HG02642 (cell line): ENCODE data around the gene KLC3.
"Not testable (repeated sequence)": the region's sequence is repeated elsewhere in the genome, so short reads cannot be mapped to it uniquely, and the experiment has no call there.

Source experiments
- ATAC-seq: cut with Tn5 transposase; IDR thresholded peaks from one replicate; pipeline ENCODE4 v1.9.1; 2021; ENCODE audit warnings: mild to moderate bottlenecking; ENCODE audit not compliant: unreplicated experiment, poor library complexity

KLC3 gene

DNA sequence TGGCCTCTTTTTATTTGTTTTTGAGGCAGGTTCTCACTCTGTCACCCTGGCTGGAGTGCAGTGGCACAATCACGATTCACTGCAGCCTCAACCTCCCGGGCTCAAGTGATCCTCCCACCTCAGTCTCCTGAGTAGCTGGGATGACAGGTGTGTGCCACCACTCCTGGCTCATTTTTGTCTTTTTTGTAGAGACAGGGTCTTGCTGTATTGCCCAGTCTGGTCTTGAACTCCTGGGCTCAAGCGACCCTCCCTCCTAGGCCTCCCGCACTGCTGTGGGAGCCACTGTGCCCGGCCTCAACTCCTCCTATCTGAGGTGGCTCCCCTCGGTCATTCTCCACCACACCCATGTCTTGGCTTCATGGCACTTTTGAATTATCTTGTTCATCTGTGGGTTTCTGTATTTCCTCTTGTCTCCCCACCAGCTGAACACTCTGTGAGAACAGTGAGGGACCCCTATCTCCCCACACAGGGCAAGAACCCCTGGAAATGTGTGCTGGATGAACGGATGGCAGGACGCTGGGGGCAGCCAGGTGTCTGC is 25.8 kb upstream of the KLC3 start:
- ATAC-seq, result no peak

DNA sequence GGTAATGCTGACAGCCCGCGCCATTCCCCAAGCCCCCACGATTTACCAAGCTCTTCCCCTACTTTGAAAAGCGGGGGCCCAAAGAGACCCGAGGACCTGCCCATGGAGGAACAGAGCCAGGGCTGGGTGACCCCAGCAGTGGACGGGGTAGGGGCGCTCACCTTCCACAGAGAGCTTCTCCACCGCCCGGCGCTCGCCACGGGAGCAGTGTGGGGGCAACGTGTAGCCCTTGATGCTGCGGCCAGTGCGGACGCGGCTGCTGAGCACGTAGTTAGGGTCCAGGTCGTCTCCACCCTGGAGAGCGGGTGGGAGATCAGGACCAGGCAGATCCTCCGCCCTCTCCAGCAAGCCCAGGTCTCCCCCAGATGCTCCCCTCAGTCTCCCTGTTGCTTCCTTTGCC is 25.2 kb upstream of the KLC3 start:
- no peak for ATAC-seq

DNA sequence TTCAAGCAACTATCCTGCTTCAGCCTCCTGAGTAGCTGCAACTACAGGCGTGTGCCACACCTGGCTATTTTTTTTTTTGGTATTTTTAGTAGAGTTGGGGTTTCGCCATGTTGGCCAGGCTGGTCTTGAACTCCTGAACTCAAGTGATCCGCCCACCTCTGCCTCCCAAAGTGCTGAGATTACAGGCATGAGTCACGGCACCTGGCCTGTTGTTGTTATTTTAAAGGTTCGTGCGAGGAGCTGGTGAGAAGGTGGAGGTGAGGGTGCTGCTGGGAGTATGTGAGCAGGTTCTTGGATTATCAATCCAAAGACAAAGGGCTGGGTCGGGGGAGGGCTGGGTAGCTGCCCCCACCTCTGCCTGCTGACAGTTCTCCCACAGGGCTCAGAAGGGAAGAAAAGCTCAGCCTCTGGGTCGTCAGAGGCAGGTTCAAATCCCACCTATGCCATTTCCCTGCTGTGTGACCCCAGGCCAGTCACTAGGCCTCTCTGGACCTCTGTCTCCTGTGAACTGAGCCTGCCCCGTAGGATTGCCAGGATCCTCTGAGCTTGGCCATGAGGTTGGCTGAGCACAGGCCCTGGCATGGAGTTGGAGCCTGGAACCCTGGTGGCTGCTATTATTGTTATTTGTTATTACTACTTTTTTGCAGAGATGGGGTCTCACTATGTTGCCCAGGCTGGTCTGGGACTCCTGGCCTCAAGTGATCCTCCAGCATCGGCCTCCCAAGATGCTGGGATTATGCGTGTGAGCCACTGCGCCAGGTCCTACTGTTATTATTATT is 19.4 kb upstream of the KLC3 start:
- no peak for ATAC-seq

DNA sequence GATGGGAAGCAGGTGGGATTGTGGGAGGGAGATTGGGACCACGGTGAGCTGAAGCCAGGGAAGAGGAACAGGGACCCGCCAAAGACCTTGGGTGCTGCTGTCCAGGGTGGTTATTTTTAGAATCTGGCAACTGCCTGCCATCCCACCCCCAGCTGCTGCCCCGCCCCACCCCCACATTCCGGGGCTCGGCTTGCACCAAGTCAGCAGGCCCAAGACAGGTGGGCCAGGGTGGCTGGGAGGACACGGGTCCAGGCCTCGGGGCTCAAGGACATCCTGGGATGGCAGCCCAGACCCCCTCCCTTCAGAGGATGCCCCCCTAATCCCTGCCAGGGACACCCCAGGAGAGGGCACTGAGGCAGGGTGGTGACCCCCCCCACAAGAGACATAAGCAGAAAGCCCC is 18.7 kb upstream of the KLC3 start:
- ATAC-seq, result no peak

DNA sequence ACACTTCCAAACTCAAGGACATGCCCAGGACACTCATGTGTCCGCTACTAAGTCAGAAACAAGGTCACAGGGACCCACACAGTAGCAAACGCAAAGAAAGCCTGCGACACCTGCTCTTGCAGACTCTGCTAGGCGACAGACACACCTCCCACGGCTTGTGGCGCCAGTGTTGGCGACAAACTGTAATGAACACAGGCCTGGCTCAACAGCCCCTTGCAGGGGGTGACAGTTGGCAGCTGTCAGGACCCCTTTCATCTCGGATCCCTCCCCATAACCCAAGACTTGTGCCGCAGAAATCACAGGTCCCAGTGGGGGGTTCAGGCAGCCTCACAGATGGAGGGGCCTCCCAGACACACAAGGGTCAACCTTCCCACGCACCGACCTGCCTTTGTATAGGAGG is 18.2 kb upstream of the KLC3 start:
- no peak for ATAC-seq

DNA sequence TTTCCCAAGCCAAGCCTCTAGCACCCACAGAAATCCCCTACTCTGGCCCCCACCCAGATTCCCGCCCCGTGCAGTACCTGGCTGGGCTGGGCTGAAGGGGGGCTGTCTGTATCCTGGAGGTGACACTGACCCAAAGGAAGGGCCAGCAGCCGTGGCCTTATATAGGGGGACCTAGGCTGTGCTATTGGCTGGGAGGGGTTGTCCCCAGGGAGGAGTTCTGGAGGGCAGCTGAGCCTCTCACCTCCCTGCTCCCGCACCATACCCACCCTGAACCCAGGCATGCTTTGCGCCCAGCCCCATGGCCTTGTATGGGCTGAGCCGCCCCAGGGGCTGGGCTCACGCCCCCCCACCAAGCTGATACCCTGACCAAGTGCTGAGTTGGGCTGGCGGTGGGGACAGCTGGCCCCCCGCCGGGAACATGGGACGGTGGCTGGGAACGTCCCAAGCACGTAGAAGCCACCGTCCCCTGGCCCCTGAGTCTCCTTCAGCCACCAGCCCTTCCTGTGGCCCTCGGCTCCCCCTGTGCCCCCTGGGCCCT is 17.7 kb upstream of the KLC3 start, which contains the start of gene CKM:
Gene CKM (minus strand): TSS at position 132 of the 538 bp plus-strand sequence. CDS start 3,162 bp downstream, outside the sequence.
- no peak for ATAC-seq

DNA sequence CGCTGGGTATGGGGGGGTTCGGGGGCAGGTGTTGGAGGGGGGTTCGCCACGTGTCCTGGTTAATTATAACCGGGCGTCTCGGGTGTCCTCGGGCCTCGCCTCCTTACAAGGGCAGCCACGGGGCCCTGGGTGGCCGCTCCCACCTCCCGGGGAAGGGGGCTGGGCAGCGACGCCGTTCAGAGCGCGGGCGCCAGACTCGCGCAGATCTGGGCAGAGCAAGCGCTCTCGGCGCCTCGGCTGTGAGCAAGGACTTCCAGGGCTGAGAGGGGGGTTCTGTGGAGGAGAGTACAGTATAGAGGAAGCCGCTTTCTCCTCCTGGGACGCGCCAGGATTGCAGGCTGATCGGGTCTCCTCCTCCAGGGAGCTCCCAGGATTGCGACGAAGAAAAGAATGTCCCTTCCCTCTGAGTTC is 16.9 kb upstream of the KLC3 start:
- ATAC-seq, result no peak

DNA sequence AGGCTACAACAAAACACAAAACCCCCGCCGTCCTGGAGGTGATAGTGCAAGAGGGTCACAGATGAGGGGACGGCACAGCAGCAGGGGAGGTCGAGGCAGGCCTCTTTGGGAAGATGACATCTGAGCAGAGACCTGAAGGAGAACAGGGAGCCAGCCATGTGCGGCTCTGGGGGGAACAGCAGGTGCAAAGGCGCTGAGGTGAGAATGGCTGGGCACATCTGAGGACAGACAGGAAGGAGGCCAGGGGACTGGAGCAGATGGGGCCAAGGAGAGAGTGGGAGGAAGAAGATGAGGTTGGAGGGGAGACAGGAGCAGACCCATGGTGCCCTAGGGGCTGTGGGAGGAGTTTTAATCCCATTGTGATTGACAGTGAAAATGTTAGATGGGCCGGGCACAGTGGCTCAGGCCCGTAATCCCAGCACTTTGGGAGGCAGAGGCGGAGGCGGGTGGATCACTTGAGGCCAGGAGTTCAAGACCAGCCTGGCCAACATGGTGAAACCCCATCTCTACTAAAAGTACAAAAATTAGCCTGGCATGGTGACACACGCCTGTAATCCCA is 16.1 kb upstream of the KLC3 start:
- ATAC-seq, result no peak

DNA sequence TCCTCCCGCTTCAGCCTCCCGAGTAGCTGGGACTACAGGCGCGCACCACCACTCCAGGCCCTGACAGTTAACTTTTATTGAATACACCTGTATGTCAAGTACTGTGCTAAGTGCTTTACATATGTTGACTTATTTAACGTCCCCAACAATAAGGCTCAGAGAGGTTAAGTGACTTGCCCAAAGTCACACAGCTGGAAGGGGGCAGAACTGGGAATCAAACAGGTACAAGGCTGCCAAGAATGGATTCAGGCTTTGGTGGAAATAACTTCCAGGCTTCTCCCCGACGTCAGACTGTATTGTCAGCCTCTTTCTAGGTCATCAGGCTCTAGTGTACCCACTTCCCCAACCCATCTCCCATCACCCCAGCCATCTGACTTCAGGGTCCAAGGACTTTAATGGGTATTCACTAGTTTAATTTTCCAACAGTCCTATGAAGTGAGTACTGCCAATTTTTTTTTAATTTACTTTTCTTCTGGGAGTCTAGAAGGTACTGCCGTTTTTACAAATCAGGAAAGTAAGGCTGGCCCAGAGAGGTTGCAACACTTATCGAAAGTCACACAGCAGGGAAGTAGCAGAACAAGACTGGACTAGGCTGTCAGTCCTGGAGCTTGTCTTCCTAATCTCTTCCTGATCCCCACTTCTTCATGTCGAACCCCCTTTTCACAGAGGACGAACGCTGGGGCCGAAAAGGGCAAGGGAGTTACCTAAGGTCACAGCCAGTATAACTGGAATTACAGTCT is 13.0 kb upstream of the KLC3 start:
- no peak for ATAC-seq

DNA sequence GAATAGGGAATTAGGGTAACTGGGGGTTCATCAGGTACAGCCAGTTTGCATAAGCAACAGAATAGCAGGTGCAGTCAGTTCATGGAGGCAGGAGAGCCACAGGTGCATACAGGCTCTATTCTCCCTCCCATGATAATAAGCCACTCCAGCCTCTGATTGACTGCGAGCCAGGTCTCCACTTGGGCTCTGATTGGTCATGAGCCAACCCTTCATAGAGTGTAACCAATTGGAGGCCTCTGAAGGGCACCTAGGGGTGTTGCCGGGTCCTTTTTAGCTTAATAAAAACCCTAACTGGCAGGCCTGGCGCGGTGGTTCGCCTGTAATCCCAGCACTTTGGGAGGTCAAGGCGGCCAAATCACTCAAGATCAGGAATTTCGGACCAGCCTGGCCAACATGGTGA is 9.1 kb upstream of the KLC3 start:
- ATAC-seq, result no peak

DNA sequence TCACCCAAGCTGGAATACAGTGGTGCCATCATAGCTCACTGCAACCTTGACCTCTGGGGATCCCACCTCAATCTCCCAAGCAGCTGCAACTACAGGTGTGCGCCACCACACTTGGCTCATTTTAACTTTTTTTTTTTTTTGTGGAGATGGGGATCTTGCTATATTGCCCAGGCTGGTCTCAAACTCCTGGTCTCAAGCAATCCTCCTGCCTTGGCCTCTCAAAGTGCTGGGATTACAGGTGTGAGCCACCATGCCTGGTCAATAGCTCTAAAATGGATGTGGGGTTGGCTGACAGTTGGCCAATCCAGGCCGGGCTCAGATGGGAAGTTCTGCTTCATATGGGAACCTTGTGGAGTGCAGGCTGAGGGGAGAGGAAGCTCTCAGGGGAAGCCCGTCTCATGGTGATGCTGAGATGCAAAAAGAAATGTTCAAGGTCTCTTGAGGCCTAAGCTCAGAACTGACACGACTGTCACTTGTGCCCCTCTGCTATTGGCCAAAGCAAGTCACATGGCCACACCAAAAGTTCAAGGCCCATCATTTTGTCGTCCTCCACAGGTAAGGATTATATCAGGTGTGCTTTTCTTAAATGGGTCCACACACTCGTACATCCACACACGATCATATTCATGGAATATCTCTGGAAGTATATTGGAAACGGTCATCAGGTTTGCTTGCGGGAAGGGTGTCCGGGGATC is 6.8 kb upstream of the KLC3 start:
- no peak for ATAC-seq

DNA sequence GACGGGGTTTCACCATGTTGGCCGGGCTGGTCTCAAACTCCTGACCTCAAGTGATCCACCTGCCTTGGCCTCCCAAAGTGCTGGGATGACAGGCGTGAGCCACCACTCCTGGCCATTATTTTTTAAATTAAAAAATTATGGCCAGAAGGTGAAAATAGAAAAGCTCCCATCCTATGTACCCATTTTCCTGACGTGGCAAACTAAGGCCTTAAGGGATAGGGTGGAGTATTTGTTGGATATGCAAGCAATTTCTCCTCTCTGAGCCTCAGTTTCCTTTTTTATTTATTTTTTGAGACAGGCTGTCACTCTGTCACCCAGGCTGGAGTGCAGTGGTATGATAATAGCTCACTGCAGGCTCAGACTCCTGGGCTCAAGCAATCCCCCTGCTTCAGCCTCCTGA is 5.7 kb upstream of the KLC3 start:
- ATAC-seq, result not testable (repeated sequence)

DNA sequence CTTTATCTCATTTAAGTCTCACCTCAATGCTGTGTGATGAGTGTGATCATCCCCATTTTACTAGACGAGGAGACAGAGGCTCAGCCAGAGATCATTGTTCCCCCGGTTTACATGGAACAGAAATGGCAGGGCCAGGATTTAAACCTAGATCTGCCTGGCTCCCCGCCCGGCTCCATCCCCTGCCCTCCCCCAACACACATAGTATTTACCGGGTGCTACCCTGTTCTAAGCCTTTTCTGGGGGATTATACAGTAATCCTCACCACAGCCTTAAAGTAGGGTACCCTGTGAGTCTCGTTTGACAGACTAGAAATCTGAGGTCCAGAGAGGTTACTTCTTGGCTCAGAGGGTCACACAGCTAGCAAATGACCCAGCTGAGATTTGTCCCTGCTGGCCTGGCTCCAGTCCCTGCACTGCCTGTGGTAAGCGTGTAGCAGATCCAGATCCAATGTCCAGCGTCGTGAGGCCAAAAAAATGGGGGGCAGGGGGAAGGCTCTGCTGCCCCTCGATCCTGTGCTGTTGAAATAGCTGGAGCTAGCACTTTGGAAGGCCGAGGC is 3.8 kb upstream of the KLC3 start:
- no peak for ATAC-seq

DNA sequence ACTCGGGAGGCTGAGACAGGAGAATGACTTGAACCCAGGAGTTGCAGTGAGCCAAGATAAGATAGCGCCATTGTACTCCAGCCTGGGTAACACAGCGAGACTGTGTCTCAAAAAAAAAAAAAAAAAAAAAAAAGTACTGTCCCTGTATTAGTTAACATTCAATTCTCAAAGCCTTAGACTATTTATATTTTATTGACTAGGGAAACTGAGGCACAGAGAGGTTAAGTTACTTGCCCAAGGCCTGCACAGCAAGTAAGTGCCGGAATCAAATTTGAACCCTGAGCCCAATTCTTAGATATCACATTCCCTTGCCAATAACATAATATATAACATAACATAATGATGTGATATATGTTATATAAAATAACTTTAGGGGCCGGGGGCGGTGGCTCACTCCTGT is 921 bp upstream of the KLC3 start:
- no peak for ATAC-seq

DNA sequence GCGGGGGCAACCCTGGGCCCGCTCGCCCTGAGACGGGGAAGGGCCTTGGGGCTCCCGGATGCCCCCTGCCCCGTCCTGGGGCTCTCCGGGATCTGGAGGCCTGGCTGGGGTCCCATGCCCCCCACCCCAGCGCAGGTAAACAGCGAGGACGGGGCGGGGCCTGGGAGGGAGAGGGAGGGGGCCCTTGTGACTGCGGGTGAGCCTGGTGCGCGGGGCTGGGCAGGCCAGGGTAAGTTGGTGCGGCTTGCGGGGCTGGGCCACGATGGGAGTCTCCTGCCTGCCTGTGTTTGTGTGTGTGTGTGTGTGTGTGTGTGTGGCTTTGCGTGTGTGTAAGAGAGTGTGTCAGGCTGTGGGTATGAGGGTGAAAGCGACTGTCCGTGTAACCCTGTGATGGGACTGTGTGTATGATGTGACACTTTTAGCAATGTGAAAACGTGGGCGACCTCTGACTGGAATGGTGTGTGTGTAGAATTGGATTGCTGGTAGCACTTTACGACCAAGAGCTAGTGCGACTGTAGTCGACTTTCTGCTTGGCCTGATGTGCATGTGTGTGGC is 426 bp downstream of the KLC3 start:
- ATAC-seq, result no peak

DNA sequence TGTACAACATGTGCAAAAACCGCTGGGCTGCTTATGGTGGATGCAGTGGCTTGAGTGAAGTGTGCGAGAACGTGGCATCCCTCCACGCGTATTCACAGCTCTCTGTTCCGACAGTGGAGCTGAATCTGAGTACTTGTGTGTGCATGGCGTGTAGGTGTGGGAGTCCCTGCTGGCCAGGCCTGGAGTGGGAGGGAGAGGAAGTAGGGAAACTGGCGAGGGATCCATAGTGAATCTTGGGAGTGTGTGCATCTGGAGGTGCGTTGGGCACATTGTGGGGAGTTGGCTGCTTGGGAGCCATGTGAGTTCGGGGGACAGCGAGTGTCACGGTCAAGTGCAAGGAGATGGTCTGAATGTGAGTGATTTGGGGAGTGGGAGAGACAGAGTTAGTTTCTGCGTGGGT is 2.4 kb downstream of the KLC3 start:
- ATAC-seq, result no peak

DNA sequence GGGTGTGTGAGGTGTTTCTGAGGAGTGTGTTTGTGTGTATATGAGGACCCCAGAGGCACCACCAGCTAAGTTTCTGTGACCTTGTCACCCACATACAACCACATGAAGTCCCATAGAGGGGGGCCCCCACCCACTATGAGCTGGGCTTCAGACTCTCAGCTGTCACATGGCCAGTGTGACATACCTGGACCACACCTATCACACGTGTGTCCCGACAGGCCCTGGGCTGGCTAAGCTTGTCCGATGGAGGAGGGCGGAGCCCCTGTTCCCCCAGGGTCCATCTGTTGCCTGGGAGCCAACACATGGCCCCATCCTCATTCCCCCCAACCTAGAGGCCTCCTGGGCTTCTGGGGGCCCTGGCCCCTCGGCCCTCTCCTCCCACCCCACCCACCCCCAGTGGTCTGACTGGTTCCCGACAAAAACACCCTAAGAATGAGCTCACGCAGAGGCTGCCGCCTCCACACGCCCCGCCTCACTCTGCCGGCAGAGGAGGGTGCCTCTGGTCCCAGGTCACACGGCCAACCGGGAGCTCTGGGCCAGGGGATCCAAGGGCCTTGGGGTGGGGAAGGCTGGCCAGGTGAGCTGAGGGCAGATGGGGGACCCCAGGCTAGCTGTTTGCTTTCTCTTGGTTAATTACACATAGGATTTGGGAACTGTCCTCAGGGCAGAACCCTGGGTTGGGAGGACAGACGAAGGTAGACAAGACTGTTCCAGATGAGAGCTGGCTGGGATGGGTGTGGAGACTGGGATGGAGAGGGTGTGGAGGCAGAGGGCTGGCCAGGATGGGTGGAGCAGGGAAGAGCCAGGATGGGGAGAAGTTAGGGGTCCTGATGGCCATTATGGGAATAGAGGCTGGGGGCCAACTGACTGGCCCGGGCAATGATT is 4.3 kb downstream of the KLC3 start:
- no peak for ATAC-seq

DNA sequence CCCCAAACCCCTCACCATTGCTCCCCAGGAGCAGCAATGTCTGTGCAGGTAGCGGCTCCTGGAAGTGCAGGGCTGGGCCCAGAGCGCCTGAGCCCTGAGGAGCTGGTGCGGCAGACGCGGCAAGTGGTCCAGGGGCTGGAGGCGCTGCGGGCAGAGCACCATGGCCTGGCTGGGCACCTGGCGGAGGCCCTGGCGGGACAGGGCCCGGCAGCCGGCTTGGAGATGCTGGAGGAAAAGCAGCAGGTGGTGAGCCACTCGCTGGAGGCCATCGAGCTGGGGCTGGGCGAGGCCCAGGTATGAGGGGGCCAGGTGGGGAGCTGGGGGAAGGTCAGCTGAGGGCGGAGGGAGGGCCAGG is 4.9 kb downstream of the KLC3 start:
- ATAC-seq, result no peak

DNA sequence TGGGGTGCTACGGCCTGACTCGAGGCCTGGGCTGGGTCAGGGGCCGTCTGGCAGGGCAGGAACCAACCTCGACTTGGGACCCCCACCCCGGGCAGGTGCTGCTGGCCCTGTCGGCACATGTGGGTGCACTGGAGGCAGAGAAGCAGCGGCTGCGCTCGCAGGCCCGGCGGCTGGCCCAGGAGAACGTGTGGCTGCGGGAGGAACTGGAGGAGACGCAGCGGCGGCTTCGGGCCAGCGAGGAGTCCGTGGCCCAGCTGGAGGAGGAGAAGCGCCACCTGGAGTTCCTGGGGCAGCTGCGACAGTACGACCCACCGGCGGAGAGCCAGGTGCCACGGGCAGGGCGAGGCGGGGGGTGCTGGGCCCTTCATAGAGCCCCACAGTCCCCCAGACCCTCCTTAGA is 5.9 kb downstream of the KLC3 start:
- ATAC-seq, result no peak
